Neutrophil (primary cell): ENCODE data around the gene LILRB1.
"Not testable (repeated sequence)": the region's sequence is repeated elsewhere in the genome, so short reads cannot be mapped to it uniquely, and the experiment has no call there.

Experiments used
- H3K27ac ChIP-seq: fragments of 200-600 bp; sonication (generic); 2 replicates; pipeline ENCODE4 v1.5.1; 2016; ENCODE audit warnings: mild to moderate bottlenecking, moderate library complexity
- H3K27me3 ChIP-seq: fragments of 200-600 bp; sonication (generic); 2 replicates; pipeline ENCODE4 v1.6.0; 2016; ENCODE audit warnings: mild to moderate bottlenecking
- H3K36me3 ChIP-seq: fragments of 200-600 bp; sonication (generic); 2 replicates; pipeline ENCODE4 v1.5.1; 2017
- H3K4me1 ChIP-seq, 2 experiments: fragments of 200-600 bp in 1 of 2; sonication (generic) in 1 of 2; 1 replicate in 1 of 2; 2 replicates in 1 of 2; pipeline versions ENCODE4 v1.5.1 to v1.6.1; 2013 to 2016; ENCODE audit warnings: low read depth in 1 of 2, low read length in 1 of 2, mild to moderate bottlenecking in 1 of 2, moderate library complexity in 1 of 2; ENCODE audit not compliant: control insufficient read depth in 1 of 2, insufficient read depth in 1 of 2
- H3K4me3 ChIP-seq, 2 experiments: fragments of 200-600 bp in 1 of 2; sonication (generic) in 1 of 2; 1 replicate in 1 of 2; 2 replicates in 1 of 2; pipeline ENCODE4 v1.5.1; 2013 to 2016; ENCODE audit warnings: low read depth in 1 of 2, low read length in 1 of 2, mild to moderate bottlenecking in 1 of 2, moderate library complexity in 1 of 2
- H3K9me3 ChIP-seq: fragments of 200-600 bp; sonication (generic); 2 replicates; pipeline ENCODE4 v1.5.1; 2016
- TF ChIP-seq, protein P1 (sequence below): fragments of 200-600 bp; sonication (generic); IDR thresholded peaks from 2 replicates; pipeline ENCODE4 v1.5.1; 2016; ENCODE audit warnings: antibody characterized with exemption

The LILRB1 gene

DNA sequence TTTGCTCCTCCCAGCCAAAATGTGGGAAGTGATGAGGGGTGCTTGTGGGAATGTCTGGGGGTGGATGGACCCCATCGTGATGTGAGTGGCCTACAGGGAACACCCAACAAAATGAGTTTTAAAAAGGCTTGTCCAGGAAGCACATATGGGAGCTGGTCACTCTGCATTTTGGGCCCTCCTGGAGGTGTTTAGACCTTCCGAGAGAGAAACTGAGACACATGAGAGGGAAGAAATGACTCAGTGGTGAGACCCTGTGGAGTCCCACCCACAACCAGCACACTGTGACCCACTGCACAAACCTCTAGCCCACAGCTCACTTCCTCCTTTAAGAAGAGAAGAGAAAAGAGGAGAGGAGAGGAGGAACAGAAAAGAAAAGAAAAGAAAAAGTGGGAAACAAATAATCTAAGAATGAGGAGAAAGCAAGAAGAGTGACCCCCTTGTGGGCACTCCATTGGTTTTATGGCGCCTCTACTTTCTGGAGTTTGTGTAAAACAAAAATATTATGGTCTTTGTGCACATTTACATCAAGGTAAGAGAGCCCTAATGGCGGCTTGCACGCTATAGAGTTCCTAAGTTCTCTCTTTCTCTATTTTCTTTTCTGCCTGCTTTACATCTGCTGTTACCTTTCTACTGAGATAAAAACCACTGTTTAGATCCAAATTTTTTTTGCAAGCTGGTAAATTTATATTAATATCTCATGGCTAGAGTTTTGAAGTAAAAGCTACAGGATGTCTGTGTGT is 13.3 kb upstream of the LILRB1 start:
- no peaks in the 10 kb centered on the region for H3K36me3 ChIP-seq
- no peaks in the 10 kb centered on the region for H3K27me3 ChIP-seq
- H3K27ac ChIP-seq = no peak overlapping the region
- no peaks in the 10 kb centered on the region for H3K4me1 ChIP-seq
- TF ChIP-seq, protein P1, sequence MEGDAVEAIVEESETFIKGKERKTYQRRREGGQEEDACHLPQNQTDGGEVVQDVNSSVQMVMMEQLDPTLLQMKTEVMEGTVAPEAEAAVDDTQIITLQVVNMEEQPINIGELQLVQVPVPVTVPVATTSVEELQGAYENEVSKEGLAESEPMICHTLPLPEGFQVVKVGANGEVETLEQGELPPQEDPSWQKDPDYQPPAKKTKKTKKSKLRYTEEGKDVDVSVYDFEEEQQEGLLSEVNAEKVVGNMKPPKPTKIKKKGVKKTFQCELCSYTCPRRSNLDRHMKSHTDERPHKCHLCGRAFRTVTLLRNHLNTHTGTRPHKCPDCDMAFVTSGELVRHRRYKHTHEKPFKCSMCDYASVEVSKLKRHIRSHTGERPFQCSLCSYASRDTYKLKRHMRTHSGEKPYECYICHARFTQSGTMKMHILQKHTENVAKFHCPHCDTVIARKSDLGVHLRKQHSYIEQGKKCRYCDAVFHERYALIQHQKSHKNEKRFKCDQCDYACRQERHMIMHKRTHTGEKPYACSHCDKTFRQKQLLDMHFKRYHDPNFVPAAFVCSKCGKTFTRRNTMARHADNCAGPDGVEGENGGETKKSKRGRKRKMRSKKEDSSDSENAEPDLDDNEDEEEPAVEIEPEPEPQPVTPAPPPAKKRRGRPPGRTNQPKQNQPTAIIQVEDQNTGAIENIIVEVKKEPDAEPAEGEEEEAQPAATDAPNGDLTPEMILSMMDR = no peak
- H3K4me3 ChIP-seq = no peak overlapping the region
- no peaks in the 10 kb centered on the region for H3K9me3 ChIP-seq

- Histone ChIP-seq H3K4me1 (no peaks in the 10 kb centered on the region), H3K36me3 (no peaks in the 10 kb centered on the region), H3K27me3 (peaks cover 6% of the 10 kb centered on the region), H3K27ac (no peak overlapping the region), H3K9me3 (no peaks in the 10 kb centered on the region), H3K4me3 (no peak overlapping the region)
- TF ChIP-seq, protein P1 = no peak
These were observed 9.8 kb upstream of the LILRB1 start for GRCh38 chr19:54620464-54620863.

DNA sequence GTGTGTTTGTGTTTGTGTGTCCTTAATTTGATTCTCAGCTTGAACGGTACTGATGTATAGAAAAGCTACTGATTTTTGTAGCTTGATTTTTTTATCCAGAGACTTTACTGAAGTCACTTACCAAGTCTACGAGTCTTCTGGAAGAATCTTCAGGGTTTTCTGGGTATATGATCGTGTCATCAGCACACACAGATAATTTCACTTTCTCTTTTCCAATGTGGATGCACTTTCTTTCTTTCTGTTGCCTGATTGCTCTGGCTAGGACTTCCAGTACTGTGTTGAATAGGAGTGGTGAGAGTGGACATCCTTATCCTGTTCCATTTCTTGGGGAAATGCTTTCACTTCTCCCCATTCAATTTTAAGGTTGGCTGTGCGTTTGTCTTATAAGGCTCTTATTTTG is 7.9 kb upstream of the LILRB1 start:
- Histone ChIP-seq H3K27ac (no peak overlapping the region), H3K27me3 (peaks cover 6% of the 10 kb centered on the region), H3K4me1 (no peaks in the 10 kb centered on the region), H3K36me3 (no peaks in the 10 kb centered on the region), H3K4me3 (no peak overlapping the region), H3K9me3 (no peaks in the 10 kb centered on the region)
- TF ChIP-seq, protein P1 = no peak

DNA sequence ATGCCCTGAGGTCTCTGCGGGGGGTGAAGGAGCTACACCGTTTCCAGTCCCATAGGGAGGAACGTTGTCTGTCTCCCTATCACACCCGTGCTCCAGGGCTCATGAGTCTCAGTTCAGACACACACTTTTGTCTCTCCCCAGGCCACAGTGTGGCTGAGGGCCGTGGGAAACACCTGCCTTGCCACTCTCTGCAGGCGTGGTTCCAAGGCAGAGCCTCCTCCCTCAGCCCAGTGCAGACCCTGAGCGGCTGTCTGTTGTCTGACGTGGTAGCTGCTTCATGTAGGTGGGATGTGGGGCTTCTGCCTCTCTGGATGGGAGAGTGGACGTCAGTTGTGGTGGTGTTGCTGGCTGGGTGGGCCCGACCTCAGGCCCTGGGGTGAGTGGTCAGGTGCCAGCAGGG is 6.0 kb upstream of the LILRB1 start:
- H3K36me3 ChIP-seq, H3K9me3 ChIP-seq, H3K27ac ChIP-seq, H3K4me1 ChIP-seq, H3K4me3 ChIP-seq: not testable (repeated sequence)
- H3K27me3 ChIP-seq = peaks cover 14% of the 10 kb centered on the region

GRCh38 chr19:54624934-54625730 is 5.2 kb upstream of the LILRB1 start:
- H3K9me3 ChIP-seq, H3K36me3 ChIP-seq, H3K4me3 ChIP-seq, H3K27ac ChIP-seq, H3K4me1 ChIP-seq: not testable (repeated sequence)
- H3K27me3 ChIP-seq = peaks cover 23% of the 10 kb centered on the region

DNA sequence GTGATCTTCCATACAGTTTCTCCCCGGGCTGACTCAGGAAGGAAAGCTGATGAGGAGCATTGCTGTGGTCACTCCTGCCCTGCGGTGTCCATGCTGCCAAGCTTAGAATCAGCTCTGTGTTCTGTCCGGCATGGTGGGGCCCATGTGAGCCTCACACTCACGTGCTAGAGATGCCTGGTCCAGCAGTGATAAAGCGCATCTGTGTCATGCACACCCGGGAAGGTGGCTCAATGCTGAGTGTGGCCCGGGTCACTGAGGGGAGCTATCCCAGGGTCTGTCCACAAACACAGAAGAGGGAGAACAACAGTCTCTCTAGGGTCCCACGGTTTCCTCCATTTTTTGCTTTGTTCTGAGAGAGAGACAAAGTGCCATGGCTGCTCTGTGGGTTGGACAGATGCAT is 3.5 kb upstream of the LILRB1 start:
- Histone ChIP-seq H3K27ac (no peak overlapping the region), H3K9me3 (no peaks in the 10 kb centered on the region), H3K4me3 (no peak overlapping the region), H3K36me3 (no peaks in the 10 kb centered on the region), H3K4me1 (peaks cover 9 to 11% of the 10 kb centered on the region in 2 experiments), H3K27me3 (peaks cover 32% of the 10 kb centered on the region)
- TF ChIP-seq, protein P1 = no peak

DNA sequence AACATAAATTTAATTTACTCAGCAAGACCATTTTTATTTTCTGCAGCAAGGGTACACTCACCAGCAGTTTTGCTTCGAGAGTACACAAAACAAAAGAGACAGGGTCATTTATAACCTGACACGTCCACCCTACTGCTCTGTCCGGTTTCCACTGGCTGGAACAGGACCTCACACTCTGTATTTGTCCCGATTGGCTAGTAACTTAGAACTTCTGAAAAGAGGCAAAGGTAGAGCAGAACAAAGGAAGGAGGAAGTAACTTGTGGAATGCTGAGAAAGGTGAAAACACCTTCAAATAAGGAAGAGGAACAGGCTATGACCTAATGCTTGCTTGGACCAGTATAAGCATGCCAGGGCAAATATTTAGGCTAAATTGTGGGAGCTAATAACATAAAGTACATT is 2.4 kb upstream of the LILRB1 start:
- Histone ChIP-seq H3K4me1 (peaks cover 9 to 11% of the 10 kb centered on the region in 2 experiments), H3K27me3 (peaks cover 32% of the 10 kb centered on the region)
- not testable (repeated sequence) for H3K9me3 ChIP-seq, H3K36me3 ChIP-seq, H3K27ac ChIP-seq, H3K4me3 ChIP-seq
